HG03108 (cell line): ENCODE results near the gene ANOS1.
"Not testable (repeated sequence)": the region's sequence is repeated elsewhere in the genome, so short reads cannot be mapped to it uniquely, and the experiment has no call there.

Experiments used
- ATAC-seq: cut with Tn5 transposase; IDR thresholded peaks from one replicate; pipeline ENCODE4 v1.9.1; 2021; ENCODE audit warnings: moderate library complexity; ENCODE audit not compliant: unreplicated experiment

The ANOS1 gene, protein sequence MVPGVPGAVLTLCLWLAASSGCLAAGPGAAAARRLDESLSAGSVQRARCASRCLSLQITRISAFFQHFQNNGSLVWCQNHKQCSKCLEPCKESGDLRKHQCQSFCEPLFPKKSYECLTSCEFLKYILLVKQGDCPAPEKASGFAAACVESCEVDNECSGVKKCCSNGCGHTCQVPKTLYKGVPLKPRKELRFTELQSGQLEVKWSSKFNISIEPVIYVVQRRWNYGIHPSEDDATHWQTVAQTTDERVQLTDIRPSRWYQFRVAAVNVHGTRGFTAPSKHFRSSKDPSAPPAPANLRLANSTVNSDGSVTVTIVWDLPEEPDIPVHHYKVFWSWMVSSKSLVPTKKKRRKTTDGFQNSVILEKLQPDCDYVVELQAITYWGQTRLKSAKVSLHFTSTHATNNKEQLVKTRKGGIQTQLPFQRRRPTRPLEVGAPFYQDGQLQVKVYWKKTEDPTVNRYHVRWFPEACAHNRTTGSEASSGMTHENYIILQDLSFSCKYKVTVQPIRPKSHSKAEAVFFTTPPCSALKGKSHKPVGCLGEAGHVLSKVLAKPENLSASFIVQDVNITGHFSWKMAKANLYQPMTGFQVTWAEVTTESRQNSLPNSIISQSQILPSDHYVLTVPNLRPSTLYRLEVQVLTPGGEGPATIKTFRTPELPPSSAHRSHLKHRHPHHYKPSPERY

DNA sequence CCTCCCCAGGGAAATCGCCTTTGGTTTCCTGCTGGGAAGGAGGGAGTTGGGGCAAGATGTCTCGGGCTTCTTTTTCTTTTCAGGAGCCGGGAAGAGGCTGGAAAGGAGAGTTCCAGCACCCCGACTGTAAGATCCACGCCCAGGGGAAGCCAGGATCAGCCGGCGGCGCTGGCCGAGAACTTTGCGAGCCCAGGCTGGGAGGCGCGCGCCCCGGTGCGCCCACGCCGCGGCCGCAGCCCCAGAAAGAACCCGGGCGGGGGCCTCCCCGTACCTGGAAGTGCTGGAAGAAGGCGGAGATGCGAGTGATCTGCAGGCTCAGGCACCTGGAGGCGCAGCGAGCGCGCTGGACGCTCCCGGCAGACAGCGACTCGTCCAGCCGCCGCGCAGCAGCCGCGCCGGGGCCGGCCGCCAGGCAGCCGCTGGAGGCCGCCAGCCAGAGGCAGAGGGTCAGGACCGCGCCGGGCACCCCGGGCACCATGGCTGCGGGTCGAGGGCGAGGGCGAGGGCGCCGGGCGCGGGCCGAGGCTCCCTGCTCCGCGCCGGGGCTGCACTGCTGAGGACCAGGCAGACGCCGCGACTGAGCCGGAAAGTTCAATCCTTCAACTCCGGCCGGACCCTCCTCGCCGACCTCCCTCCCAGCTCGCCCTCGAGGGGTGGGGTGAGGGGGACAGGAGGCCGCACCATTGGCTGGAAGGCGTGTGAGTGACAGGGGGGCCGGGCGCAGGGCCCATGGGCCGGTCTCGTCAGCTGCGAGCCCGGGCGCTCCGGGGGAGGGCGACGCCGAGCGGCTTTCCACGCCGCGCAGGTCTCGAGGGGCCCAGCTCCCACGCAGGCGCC lies at the start of gene ANOS1:
ANOS1 (minus strand) TSS at position 579 of the 837 bp plus-strand sequence; CDS start at position 478, 101 bp downstream.
- no peak for ATAC-seq

DNA sequence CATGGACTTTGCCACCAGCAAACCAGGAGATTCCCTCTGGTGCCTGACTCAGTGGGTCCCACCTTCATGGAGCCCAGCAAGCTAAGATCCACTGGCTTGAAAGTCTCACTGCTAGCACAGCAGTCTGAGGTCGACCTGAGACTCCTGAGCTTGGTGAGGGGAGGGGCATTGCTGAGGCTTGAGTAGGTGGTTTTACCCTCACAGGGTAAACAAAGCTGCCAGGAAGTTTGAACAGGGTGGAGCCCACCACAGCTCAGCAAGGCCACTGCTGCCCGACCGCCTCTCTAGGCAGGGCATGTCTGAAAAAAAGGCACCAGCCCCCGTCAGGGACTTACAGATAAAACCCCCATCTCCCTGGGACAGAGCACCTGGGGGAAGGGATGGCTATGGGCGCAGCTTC lies 41.2 kb upstream of the ANOS1 start:
- no peak for ATAC-seq

DNA sequence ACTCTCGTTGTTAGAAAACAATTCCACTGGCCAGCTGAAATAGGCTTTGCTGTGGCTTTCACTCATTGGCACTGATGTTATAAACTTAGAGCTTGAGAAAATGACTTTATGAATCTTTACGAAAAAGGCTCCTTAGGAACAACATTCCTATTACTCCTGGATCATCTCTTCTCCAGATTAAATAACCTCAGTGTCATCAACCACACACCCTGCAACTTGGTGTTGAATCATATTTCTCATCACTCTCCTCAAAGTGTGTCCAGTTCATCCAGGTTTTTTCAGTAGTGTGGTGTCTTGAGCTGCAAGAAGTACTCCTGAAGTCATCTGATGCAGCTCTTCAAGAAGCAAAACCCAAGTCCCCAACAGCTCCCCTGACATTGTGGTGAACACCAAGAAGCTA lies 28.1 kb upstream of the ANOS1 start:
- no peak for ATAC-seq

DNA sequence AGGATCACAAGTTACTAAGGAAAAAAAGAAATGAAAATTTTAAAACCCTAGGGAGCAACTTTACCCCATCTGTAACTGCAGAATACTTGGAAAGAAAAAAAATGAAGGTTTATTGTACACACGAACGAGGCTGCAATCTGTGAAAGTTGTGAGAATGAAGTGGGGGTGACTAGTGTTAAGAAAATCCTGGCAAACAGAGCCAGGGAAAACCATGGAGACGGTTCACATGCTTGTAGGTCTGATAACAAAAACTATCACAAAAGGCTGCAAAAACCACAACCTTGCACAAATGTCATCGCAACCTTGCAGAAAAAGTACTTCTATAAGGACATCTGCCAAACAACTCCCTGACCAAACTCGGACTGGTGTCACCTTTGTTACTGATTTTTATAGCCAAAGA lies 26.8 kb upstream of the ANOS1 start:
- not testable (repeated sequence) for ATAC-seq

DNA sequence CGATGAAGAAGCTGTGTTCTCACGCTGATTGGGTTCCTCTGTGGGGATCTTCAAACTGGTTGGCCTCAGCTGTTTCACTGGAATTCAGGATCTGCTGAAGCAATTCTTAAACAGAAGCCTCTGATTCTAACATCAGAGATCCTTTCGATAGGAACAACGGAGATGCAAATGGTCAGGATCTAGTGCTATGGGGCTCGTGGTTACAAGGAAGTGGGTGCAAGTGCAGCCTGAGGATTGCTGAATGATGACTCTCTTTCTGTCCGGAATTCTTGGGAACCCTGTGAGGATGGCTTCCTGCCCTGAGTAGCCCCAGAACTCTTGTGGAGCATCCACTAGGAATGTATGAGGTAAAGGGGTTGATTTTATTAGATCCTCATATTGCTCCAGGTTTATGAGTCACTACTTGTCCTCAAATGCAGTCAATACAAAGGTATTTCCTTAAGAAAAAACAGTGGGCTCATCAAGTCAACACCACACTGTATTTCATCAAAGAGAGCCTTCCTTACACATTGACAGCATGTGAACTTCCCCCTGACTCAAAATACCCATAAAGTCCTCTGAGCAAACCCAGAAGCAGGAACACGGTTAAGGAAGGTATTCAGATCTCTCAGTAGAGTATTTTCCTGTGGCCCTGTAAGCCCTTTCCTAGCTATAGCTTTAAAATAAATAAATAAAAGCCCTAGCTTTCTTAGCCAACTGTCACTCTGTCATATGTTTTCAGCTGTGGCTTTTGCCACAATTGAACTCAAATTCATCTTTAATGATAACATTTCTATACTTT lies 25.9 kb upstream of the ANOS1 start:
- not testable (repeated sequence) for ATAC-seq

DNA sequence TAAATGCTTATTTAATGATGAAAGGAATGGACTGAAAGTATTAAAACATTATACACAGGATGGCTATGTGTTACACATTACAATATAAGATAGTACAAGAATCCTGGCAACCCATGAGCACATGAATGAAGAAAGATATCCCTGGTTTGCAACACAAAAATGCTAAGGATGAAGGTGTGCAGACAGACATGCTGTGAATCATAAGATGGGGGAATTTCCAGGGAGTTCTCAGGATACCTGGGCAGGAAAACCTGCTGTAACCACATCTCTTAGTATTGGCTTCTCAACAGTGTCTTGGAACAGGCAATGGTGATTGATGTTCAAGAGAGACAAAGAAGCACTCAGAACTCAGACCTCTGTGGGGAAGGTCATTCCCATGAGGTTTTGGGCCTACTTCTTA lies 23.9 kb upstream of the ANOS1 start:
- ATAC-seq, result no peak

DNA sequence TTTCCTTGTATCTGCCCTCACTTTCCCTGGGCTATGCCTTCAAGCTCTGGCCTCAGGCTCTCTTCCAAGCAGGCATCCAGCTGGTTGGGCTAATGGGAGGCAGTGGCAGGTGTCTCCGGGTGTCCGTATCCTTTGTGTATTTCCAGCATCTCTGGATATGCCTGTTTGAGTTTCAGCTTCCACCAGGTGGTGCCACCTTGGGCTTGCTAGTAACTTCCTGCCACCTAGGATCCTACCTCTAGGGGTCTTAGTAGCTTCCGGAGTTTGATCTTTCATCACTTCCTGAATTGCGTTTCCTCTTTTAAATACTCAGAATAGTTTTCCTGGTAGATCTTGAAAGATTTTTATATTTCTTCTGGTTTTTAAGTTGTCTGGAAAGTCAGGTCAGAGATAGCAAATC lies 23.2 kb upstream of the ANOS1 start:
- ATAC-seq, result no peak

DNA sequence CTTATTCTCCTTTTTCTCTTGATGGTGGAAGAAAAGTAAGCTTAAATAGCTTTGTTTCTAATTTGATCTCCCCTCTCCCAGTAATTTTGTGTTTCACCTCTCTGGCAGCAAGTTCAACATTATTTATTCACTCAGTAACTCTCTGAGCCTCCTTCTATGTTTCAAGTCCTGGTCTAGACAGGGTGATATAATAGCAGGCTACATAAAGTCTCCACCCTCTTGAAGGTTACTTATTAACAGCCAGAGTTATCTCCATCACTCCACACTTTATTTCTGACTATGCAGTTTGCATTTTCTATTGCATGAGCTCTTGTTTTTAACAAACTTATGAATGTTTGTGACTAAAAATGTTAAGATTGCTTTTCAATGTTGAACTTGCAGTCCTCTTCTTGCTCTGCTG lies 17.8 kb upstream of the ANOS1 start:
- no peak for ATAC-seq

DNA sequence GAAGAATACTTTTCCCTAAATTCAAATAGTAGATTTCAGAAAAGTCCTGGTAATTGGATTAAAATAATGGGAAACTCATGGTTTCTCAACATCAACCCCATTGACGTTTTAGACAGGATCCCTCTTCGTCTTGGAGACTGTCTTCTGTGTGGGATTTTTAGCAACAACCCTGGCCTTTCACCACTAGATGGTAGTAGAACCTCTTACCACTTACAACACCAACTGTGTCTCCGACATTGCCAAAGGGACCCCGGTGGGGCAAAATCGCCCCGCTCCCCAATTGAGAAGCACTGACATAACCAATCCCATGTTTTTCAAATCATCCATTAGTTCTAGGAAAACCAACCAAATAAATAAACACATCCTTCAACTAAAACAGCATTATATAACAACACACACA lies 16.9 kb upstream of the ANOS1 start:
- ATAC-seq, result no peak

DNA sequence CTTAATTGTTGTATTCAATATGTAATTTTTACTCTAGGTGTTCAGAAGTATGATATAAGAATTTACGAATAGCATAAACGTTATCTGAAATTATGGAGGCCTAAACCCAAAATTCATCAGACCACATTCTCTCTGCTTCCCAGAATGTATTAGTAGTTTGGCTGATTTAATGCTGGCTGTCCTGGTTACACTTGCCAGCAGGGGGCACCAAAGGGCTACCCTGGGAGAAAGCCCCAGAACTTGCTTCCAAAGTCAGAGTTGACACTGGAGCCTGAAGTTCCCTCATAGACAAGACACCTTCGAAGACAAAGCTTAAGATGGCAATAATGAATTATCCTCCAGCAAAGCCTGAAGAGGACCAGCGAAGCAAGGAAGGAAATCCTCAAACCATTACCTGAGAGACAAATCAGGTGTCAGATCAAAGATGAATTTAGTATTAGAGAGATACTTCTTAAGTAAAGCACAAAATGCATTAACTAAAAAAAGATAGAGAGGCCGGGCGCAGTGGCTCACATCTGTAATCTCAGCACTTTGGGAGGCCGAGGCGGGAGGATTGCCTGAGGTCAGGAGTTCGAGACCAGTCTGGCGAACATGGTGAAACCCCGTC lies 11.3 kb upstream of the ANOS1 start:
- ATAC-seq, result no peak

DNA sequence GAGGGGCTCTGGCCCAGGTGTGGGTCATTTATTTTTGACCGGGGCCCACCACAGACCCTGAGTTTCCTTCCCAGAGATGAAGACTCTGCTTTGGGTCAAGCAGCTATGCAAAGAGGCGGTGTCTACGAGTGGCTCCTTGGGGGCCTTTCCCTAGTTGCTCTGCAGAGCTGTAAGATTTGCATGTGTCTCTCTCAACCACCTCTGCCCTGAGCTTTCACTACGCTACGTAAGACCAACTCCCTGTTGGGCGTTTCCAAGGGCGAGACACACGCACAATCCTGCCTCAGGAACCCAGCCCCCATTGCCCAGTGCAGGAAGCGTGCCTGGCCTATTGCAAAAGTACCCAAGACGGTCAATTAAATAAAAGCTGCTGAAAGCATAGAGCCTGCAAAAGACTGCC lies 10.0 kb upstream of the ANOS1 start:
- ATAC-seq, result no peak

DNA sequence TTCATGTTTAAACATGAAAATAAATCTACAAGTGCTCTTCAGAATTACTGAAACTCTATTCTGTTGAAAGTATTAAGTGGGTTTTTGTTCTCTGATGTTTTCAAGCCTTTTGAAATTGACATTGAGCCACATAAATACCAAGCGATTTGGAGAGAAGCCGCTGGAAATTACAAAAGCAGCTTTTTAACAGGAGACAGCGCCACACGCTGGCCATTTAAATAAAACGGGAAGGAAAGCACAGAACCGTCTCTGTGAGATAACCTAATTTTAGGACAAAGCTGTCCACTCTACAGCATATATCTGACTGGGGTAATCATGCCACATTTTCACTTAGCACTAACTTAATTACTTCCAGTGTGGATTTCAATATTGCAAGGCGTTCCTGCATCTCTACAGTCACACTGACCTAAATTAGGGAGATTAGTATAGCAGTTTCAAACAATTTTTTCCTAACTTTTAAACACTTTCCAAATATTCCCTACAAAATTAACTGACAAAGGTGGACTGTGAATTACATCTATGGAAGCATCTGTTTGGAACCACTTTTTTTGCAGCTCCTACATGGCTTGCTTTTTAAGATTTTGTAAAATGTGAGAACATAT lies 6.8 kb upstream of the ANOS1 start:
- no peak for ATAC-seq

DNA sequence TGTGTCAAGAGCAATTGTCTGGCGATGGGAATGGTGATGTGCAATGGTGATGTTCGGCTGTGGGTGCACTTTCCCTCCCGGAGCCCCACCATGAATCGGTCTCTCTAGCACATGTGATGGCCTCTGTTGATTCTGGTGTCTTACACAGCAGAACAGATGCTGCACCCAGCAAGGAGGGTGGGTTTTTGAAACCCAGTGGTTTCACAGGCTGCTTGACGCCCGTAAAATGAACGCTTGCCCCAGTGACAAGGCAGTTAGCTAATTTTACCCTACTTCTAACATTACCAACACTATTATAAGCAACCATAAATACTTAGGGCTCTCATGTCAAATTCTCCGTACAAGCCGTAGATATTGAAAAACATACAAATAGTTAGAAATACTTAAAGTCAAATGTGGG lies 5.9 kb upstream of the ANOS1 start:
- ATAC-seq, result no peak

DNA sequence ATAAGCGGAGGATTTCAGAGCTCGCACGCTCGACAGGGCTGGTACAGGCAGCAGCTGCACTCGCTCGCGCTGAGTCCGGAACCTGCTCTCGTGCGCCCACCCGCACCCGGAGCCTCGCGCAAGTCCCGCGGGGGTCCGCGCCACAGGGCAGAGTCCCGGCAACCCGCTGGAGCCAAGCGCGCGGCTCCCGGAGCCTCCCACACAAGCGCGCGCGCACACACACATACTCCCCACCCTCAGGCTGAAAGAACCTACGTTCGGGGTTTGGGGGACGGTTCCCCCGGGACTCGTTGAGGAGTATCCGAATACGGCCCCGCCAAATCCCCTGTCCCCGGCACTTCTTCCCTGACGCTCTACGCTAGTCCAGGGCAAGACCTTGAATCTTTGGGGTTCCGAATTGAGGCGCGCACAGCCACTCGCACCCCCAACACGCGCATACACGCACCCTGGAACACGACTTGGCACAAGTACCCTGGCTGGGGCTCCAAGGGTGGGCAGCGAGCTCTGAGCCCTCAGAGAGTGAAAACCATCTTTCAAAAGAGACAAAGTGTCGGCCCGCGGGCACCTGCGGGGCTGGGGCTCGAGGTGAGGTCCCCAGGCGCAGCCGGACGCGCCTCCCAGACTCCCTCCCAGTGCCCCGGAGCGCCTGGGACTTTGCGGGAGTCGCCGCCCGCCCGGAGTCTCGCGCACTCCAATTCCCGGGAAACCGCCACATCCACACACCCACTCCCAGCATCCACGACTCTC lies 952 bp downstream of the ANOS1 start:
- no peak for ATAC-seq

DNA sequence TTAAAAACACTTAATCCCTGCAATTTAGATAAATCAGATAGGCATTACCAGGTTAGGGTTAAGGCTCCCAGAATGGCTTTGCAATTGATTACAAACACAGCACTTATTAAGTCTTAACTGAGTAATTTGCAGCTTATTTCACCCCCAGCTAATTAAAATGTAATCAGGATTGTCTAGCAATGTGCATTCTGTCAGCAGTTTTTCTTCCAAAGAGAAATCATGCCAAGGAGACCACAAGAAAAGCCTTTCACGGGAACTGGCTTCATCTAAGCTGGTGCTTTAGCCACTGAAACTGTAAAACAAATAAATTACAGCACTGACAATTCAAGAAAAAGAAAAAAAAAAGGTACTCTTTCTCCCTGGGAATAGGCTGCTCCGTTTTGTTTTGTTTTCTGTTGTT lies 2.1 kb downstream of the ANOS1 start:
- ATAC-seq, result no peak

DNA sequence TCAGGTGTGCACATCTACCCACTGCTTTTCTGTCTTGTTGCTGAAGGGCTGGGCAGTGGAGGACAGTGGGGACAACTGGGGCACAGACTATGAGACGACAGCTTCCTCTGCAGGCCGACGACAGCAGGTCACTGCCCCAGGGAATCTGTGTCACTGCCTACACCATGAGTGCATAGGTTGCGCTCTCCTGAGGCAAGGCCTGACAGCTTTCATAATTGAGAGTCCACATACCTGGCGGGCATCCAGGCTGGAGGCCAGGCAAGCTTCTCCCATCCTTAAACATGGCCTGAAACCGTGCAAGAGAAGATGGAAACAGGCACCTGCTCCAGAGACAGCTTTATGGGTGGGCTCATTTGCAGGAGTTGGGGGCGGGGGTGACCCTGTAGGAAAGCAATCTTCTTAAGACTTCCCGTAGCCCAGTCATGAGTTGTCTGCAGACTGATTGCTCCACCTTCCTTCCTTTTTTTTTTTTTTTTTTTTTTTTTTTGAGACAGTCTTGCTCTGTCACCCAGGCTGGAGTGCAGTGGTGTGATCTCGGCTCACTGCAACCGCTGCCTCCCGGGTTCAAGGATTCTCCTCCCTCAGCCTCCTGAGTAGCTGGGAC lies 2.9 kb downstream of the ANOS1 start:
- ATAC-seq, result no peak

DNA sequence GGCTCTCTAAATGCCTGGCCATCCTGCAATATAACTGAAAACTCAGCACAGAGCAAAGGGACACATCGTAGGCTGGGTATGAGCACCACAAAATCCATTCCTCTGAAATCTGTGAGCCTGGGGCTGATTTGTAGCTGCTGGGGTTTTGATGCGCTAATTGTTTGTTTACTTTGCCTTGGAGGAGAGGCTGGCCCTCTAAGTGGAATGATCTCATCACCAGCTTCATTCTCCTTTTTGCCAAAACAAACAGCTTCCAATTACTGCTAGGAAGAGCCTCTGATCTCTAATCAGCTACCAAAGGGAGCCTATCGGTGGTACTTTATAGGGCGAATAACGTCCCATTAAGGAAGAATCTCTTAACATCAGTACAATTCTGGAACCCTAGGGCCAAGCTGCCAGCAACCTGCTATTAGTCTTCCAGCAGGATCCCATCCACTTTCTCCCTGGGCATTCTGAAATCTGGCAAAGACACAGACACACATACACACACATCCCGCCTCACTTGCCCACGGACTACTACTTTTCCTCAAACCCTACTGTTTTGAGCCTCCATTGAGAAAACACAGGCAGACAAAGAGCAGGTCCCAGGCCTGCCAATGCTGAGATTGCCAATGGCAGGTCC lies 5.8 kb downstream of the ANOS1 start:
- no peak for ATAC-seq

DNA sequence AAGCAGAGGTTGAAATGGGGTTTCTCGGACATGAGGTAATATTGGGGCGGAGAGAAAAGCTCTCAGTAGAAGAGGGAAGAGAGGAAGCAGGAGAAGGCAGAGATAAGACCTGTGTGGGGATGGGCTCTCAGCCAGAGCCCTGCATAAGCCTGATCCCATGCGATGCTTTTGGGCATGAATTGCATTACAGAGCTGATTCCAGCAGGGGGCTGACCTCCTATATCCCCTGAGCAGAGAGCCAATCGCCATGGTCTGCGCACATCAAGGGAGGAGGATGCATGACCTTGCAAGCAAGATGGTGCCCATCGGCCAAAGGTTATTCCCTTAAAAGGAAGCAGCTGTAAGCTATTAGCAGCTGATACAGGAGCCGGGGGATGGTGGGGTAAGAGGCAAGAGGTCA lies 7.6 kb downstream of the ANOS1 start:
- ATAC-seq, result no peak

DNA sequence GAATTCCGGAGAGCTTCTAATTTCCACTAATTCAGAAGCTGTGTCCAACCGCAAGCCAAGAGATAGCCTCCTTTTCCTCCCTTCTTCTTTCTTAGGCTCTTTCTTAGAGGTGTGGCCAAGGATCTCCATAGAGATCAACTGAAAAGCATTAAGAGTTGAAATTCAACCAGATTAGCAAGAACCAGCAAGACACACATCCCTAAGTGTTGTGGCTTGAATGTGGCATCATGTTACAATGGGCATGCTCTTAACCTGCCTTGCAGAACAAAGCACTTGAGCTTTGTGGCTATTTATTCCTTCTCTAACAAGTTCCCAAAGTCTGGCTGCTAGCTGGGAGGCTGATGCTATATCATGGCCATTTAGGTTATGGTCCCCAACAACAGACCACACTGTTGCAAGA lies 10.4 kb downstream of the ANOS1 start:
- ATAC-seq, result no peak
